Vagina (tissue), 2 donors: ENCODE data around the gene GNG2. TPM values are rescaled to one million over a fixed set of nuclear protein-coding genes. Genes with fewer than 3 reads are reported as not detected.
A peak's percentile ranks its signal among the peaks of the same experiment; 100 is the strongest.

ENCODE experiments used
- DNase-seq, 2 donors: peaks; one replicate each; pipeline ENCODE4 v3.0.0-alpha.2; 2017; ENCODE audit errors: extremely low spot score in 2 of 2
- H3K27ac ChIP-seq: fragments of 200-600 bp; sonication (generic); one replicate; pipeline ENCODE4 v1.5.1; 2019
- H3K27me3 ChIP-seq: fragments of 200-600 bp; sonication (generic); one replicate; pipeline ENCODE4 v1.5.1; 2019
- H3K36me3 ChIP-seq, 2 donors: fragments of 200-600 bp; sonication (generic); one replicate each; pipeline ENCODE4 v1.5.1; 2017 to 2019
- H3K4me1 ChIP-seq: fragments of 200-600 bp; sonication (generic); one replicate; pipeline ENCODE4 v1.5.1; 2019
- H3K4me3 ChIP-seq, 2 donors: fragments of 200-600 bp; sonication (generic); 1 replicate in 1 of 2; 2 replicates in 1 of 2; pipeline ENCODE4 v1.5.1; 2016 to 2019
- H3K9me3 ChIP-seq: fragments of 200-600 bp; sonication (generic); one replicate; pipeline ENCODE4 v1.5.1; 2019
- POLR2A ChIP-seq, 2 donors: fragments of 450-650 bp; IDR thresholded peaks; one replicate each; pipeline ENCODE4 v1.6.1; 2017; ENCODE audit warnings: antibody characterized with exemption in 2 of 2, mild to moderate bottlenecking in 2 of 2, moderate library complexity in 2 of 2
- POLR2AphosphoS5 ChIP-seq, 2 donors: sonication (generic); formaldehyde crosslinking; IDR thresholded peaks; one replicate each; pipeline ENCODE4 v1.9.0; 2017; ENCODE audit warnings: antibody characterized with exemption in 2 of 2, mild to moderate bottlenecking in 2 of 2, low read depth in 1 of 2; ENCODE audit not compliant: insufficient read depth in 1 of 2
- intact Hi-C: fragments of 100-400 bp; cut with DNase I; formaldehyde crosslinking; loops from one replicate; pipeline ENCODE4 v1.15.1; 2023
- total RNA-seq: library from RNA; depleted of rRNA; stranded (reverse); fragments of >200 nt; gene quantifications from one replicate; pipeline ENCODE4 v1.2.3, GENCODE V29; 2016
- TF ChIP-seq, protein P1 (sequence below), 3 experiments: fragments of 450-650 bp in 2 of 3; fragments of 200-600 bp in 1 of 3; sonication (generic) in 1 of 3; IDR thresholded peaks; one replicate each; pipeline ENCODE4 v1.5.1; 2017 to 2019; ENCODE audit warnings: antibody characterized with exemption in 3 of 3, mild to moderate bottlenecking in 2 of 3, moderate library complexity in 2 of 3

Gene GNG2
- total RNA-seq, 1 donor from 2014 or later: 12.8 TPM

GRCh38 chr14:51852541-51852940 is 7.9 kb upstream of the GNG2 start:
- Histone ChIP-seq H3K27me3 (no peaks in the 10 kb centered on the region), H3K36me3 (no peaks in the 10 kb centered on the region), H3K4me1 (no peaks in the 10 kb centered on the region), H3K4me3 (no peak overlapping the region), H3K9me3 (no peaks in the 10 kb centered on the region), H3K27ac (no peak overlapping the region)
- intact Hi-C loops: no loop called here
- no peak for DNase-seq
- TF ChIP-seq, protein P1, sequence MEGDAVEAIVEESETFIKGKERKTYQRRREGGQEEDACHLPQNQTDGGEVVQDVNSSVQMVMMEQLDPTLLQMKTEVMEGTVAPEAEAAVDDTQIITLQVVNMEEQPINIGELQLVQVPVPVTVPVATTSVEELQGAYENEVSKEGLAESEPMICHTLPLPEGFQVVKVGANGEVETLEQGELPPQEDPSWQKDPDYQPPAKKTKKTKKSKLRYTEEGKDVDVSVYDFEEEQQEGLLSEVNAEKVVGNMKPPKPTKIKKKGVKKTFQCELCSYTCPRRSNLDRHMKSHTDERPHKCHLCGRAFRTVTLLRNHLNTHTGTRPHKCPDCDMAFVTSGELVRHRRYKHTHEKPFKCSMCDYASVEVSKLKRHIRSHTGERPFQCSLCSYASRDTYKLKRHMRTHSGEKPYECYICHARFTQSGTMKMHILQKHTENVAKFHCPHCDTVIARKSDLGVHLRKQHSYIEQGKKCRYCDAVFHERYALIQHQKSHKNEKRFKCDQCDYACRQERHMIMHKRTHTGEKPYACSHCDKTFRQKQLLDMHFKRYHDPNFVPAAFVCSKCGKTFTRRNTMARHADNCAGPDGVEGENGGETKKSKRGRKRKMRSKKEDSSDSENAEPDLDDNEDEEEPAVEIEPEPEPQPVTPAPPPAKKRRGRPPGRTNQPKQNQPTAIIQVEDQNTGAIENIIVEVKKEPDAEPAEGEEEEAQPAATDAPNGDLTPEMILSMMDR (IDR thresholded peaks at IDR 0.05): no peak
- TF ChIP-seq POLR2A (IDR thresholded peaks at IDR 0.05) (no peak), POLR2AphosphoS5 (IDR thresholded peaks at IDR 0.05; ENCODE audit: insufficient read depth in 1 of 2, low read depth in 1 of 2) (no peak)

DNA sequence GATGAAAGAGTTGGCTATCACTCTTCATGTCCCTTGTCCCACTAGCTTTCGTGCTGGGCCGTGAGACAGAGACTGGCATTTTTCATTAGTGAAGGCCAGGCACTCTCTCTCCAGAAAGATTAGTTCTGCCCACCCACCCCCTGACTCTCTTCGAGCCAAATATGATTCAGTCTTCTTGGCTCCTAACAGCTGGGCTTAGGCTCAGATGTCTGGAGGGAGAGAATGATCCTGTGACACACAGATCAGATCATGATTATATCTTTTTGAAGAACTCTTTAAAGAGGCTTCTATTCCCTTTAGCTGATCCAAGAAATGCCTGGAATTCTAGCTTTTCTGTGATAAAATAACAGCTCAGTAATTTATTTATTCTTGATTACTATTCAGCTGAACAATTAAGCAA is 5.2 kb upstream of the GNG2 start:
- Histone ChIP-seq H3K4me3 (no peak overlapping the region), H3K27me3 (no peaks in the 10 kb centered on the region), H3K9me3 (no peaks in the 10 kb centered on the region), H3K4me1 (peaks cover 5% of the 10 kb centered on the region), H3K36me3 (no peaks in the 10 kb centered on the region), H3K27ac (no peak overlapping the region)
- TF ChIP-seq POLR2AphosphoS5 (IDR thresholded peaks at IDR 0.05; ENCODE audit: insufficient read depth in 1 of 2, low read depth in 1 of 2) (no peak), POLR2A (IDR thresholded peaks at IDR 0.05) (no peak)
- TF ChIP-seq, protein P1 (IDR thresholded peaks at IDR 0.05): no peak
- no peak for DNase-seq
- intact Hi-C loops: no loop called here

GRCh38 chr14:51856792-51857296 is 3.6 kb upstream of the GNG2 start:
- intact Hi-C loops: no loop called here
- Histone ChIP-seq H3K36me3 (no peaks in the 10 kb centered on the region), H3K9me3 (no peaks in the 10 kb centered on the region), H3K27ac (no peak overlapping the region), H3K4me1 (peaks cover 14% of the 10 kb centered on the region), H3K27me3 (no peaks in the 10 kb centered on the region), H3K4me3 (no peak overlapping the region)
- no peak for DNase-seq
- TF ChIP-seq POLR2AphosphoS5 (IDR thresholded peaks at IDR 0.05; ENCODE audit: insufficient read depth in 1 of 2, low read depth in 1 of 2): no peak
- TF ChIP-seq POLR2A (IDR thresholded peaks at IDR 0.05): no peak
- TF ChIP-seq, protein P1 (IDR thresholded peaks at IDR 0.05): no peak

GRCh38 chr14:51859131-51859530 is 1.3 kb upstream of the GNG2 start:
- no peak overlapping the region for H3K27ac ChIP-seq
- peaks cover 14% of the 10 kb centered on the region for H3K4me1 ChIP-seq
- H3K9me3 ChIP-seq: no peaks in the 10 kb centered on the region
- intact Hi-C loops: no loop called here
- H3K4me3 ChIP-seq: no peak overlapping the region
- DNase-seq: no peak
- no peaks in the 10 kb centered on the region for H3K27me3 ChIP-seq
- no peaks in the 10 kb centered on the region for H3K36me3 ChIP-seq
- TF ChIP-seq POLR2AphosphoS5 (IDR thresholded peaks at IDR 0.05; ENCODE audit: insufficient read depth in 1 of 2, low read depth in 1 of 2): no peak
- no peak for TF ChIP-seq POLR2A (IDR thresholded peaks at IDR 0.05)
- TF ChIP-seq, protein P1 (IDR thresholded peaks at IDR 0.05): no peak

- H3K36me3 ChIP-seq: no peaks in the 10 kb centered on the region
- H3K4me3 ChIP-seq: peak overlapping the region; percentile 36 to 41
- H3K9me3 ChIP-seq: no peaks in the 10 kb centered on the region
- H3K27ac ChIP-seq: peak overlapping the region; percentile 34
- DNase-seq: no peak
- H3K27me3 ChIP-seq: no peaks in the 10 kb centered on the region
- H3K4me1 ChIP-seq: peaks cover 14% of the 10 kb centered on the region
- intact Hi-C loops: no loop called here
- TF ChIP-seq POLR2A (IDR thresholded peaks at IDR 0.05) (no peak), POLR2AphosphoS5 (IDR thresholded peaks at IDR 0.05; ENCODE audit: insufficient read depth in 1 of 2, low read depth in 1 of 2) (no peak)
- TF ChIP-seq, protein P1 (IDR thresholded peaks at IDR 0.05): no peak
Observed at GRCh38 chr14:51860825-51861499, 550 bp downstream of the GNG2 start.
